Measurements from ENCODE around the gene ITGAV.

GRCh38 chr2:186670831-186671230 lies 81.0 kb downstream of the ITGAV start:
- TF ChIP-seq CEBPB (IDR thresholded peaks at IDR 0.05; ENCODE audit: low read depth, low read length) (no peak), CTCF (conservative IDR thresholded peaks at IDR 0.05; ENCODE audit: low read depth, low read length) (no peak), RAD21 (IDR thresholded peaks at IDR 0.05; ENCODE audit: low read length) (no peak), POLR2A (IDR thresholded peaks at IDR 0.05; ENCODE audit: low read depth, low read length) (no peak), CHD1 (IDR thresholded peaks at IDR 0.05; ENCODE audit: low read depth, low read length) (no peak), BHLHE40 (IDR thresholded peaks at IDR 0.05; ENCODE audit: low read depth, low read length) (no peak), MAFK (IDR thresholded peaks at IDR 0.05; ENCODE audit: low read depth, low read length) (no peak), RCOR1 (IDR thresholded peaks at IDR 0.05; ENCODE audit: insufficient replicate concordance, low read length) (no peak), RFX5 (IDR thresholded peaks at IDR 0.05; ENCODE audit: low read depth, low read length) (no peak), FOS (IDR thresholded peaks at IDR 0.05; ENCODE audit: low read depth, low read length) (no peak), USF2 (IDR thresholded peaks at IDR 0.05; ENCODE audit: low read depth, low read length) (no peak), ELK1 (IDR thresholded peaks at IDR 0.05; ENCODE audit: borderline replicate concordance, low read depth, low read length) (no peak)
